DOHH2 (cell line): Measurements from ENCODE around the gene KIF21A.

Source experiments
- CTCF ChIP-seq: fragments of 200-600 bp; sonication (generic); IDR thresholded peaks from one replicate; pipeline ENCODE4 v1.5.1; 2014; ENCODE audit warnings: antibody characterized with exemption, mild to moderate bottlenecking, low read depth, low read length; ENCODE audit not compliant: poor library complexity, severe bottlenecking
- EZH2phosphoT487 ChIP-seq: fragments of 200-600 bp; sonication (generic); IDR thresholded peaks from 2 replicates; pipeline ENCODE4 v1.6.1; 2017; ENCODE audit warnings: borderline replicate concordance, mild to moderate bottlenecking, antibody characterized with exemption, low read length, moderate library complexity, mixed read lengths

GRCh38 chr12:39294715-39295114 is 148.2 kb downstream of the KIF21A start:
- TF ChIP-seq CTCF (no peak), EZH2phosphoT487 (no peak)
